Activated naive CD4-positive, alpha-beta T cell treated with anti-CD3 and anti-CD28 coated beads, Interleukin-2, amount 50 U/mL, for 72 hours (primary cell): Measurements from ENCODE around the gene LTN1. TPM values are rescaled to one million over a fixed set of nuclear protein-coding genes. Genes with fewer than 3 reads are reported as not detected.
"Not testable (repeated sequence)": the region's sequence is repeated elsewhere in the genome, so short reads cannot be mapped to it uniquely, and the experiment has no call there.

Source experiments
- ATAC-seq, 2 donors: fragments of 150-1000 bp; cut with Tn5 transposase; 2 replicates each; pipeline ENCODE4 v1.10.0; 2021; ENCODE audit warnings: mild to moderate bottlenecking in 2 of 2, moderate library complexity in 2 of 2
- DNase-seq, 2 donors: peaks; one replicate each; pipeline ENCODE4 v3.0.0; 2021 to 2022; ENCODE audit warnings: low spot score in 2 of 2
- H3K27ac Mint-ChIP-seq, 2 donors: one replicate each; pipeline ENCODE4 v1.8.0; 2022; ENCODE audit warnings: mild to moderate bottlenecking in 2 of 2, mixed read lengths in 2 of 2
- H3K36me3 Mint-ChIP-seq, 2 donors: one replicate each; pipeline ENCODE4 v1.8.0; 2022; ENCODE audit warnings: mixed read lengths in 2 of 2
- H3K9me3 Mint-ChIP-seq, 2 donors: one replicate each; pipeline ENCODE4 v1.8.0; 2022; ENCODE audit warnings: mixed read lengths in 2 of 2
- total RNA-seq, 2 donors: library from RNA; stranded (reverse); gene quantifications; one replicate each; pipeline ENCODE4 v1.2.3, GENCODE V29; 2022

LTN1 gene
- total RNA-seq, 2 donors from 2014 or later = 35.9 to 42.1 TPM

DNA sequence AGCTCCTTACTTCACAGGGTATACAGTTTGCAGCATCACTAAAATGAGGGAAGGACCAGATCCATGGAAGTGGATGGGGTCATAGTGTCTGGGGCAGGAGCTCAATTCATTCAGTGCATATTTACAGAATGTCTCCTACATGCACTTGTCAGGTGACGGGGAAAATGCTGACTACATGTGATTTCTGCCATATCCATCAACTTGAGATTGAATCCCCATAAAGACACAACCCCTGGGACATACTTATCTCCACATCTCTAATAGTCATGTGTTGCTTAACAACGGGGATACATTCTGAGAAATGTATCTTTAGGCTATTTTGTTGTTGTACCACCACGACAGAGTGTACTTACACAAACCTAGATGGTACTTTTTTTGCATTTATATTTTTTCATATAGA is 14.5 kb upstream of the LTN1 start:
- DNase-seq (no peak), ATAC-seq (no peak)
- peaks cover 0 to 8% of the 10 kb centered on the region in 2 donors for H3K36me3 Mint-ChIP-seq
- H3K27ac Mint-ChIP-seq = no peak overlapping the region
- H3K9me3 Mint-ChIP-seq = no peaks in the 10 kb centered on the region

DNA sequence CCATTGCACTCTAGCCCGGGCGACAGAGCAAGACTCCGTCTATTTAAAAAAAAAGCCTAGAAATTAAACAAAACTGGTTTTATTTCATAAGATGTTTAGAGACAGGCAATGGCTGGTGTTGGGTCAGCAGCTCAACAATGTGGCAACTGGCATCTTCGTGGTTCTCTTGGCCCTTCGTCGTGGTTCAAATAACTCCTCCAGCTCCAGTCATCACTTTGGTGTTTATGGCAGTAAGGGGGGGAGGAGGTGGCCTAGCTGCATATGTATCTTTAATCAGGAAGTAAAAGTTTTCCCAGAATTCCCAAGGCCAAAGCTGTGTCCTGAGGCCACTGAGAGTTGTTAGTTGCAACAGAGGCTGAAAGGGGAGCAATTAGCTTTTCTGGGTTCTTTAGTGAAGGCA is 13.0 kb upstream of the LTN1 start:
- peaks cover 0 to 8% of the 10 kb centered on the region in 2 donors for H3K36me3 Mint-ChIP-seq
- no peak for DNase-seq
- no peak overlapping the region for H3K27ac Mint-ChIP-seq
- H3K9me3 Mint-ChIP-seq = no peaks in the 10 kb centered on the region
- ATAC-seq = no peak

DNA sequence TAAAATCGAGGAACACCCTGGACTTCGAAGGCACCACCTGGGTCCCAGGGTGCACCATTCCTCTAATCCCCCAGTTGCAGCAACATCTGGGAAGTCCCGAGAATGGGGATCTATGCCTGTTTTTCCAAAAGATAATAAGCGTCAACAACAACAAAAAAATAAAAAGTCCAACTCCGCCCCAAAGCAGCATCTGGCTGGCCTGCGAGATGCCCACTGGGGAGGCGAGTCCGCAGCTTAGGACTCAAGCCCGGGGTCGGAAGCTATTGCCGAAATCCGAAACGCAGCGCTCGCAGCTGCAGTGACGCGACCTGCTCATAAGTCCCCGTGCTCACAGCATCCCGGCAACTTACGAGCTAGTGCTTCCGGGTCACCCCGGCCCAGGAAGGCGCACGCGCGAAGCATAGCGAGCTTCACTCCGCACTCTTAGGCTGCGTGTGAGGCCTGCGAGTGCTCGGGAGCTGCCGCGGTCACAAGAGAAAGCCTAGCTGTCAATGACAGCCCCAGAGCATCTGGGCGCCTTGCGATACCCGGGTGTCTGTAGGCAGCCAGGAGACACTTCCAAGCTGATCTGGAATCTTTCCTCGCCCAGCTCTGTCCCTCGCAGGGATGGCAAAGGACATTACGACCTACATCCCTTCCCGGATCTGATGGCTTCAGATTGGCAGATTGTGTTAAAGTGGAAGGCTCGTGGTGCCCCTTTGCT is 9.9 kb upstream of the LTN1 start:
- Mint-ChIP-seq H3K36me3 (peaks cover 0 to 8% of the 10 kb centered on the region in 2 donors), H3K27ac (peak overlapping the region; percentile 92 to 95), H3K9me3 (no peaks in the 10 kb centered on the region)
- DNase-seq (peak; percentile 92 to 95), ATAC-seq (peak; percentile 100)

DNA sequence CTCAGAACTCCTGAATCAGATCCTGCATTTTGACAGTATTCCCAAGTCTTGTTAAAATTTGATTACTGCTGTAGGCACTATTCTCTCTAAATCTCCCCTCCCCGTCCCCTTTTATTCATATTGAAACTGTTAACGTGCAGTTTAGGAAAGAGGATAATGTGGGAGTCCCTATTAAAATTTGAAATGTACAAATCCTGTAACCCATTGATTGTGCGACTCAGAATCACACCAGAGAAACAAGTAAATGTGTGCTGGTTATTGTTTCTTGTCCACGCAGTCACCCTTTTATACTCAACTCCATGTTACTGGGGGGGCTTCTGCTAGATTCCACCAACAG is 584 bp upstream of the LTN1 start:
- Mint-ChIP-seq H3K27ac (peak overlapping the region; percentile 96 to 99), H3K9me3 (no peaks in the 10 kb centered on the region), H3K36me3 (peaks cover 13 to 16% of the 10 kb centered on the region in 2 donors)
- no peak for ATAC-seq
- DNase-seq = no peak

DNA sequence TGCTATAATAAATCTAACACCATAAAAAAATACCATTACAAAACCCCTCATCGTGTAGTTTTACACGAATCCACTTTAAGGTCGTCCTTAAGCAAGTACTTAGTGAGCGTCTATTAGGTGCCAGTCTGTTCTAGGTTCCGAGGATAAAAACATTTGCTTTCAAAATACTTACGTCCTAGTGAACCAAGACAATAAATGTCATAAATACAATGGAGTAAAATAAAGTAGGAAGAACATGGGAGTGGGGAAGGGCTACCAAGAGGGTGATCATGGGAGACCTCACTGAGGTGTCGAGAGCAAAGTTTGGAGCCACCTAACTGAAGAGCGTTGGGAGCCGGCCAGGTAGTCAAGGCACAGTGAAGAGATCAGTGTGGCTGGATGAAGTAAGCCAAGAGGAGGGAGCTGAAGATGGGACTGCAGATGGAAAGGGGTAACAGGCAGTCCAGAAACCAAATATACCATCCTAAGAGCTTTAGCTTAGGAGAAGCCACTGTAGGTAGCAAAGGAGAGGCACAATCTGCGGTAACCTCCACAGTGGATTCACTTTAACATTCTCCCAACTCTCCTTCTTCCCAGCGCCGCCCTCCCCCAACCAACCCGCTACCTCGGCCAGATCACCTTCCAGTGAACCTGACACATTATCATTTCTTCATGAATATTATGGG is 684 bp downstream of the LTN1 start:
- no peak for ATAC-seq
- no peak for DNase-seq
- H3K27ac Mint-ChIP-seq = peak overlapping the region; percentile 96 to 99
- H3K9me3 Mint-ChIP-seq = no peaks in the 10 kb centered on the region
- peaks cover 13 to 16% of the 10 kb centered on the region in 2 donors for H3K36me3 Mint-ChIP-seq

DNA sequence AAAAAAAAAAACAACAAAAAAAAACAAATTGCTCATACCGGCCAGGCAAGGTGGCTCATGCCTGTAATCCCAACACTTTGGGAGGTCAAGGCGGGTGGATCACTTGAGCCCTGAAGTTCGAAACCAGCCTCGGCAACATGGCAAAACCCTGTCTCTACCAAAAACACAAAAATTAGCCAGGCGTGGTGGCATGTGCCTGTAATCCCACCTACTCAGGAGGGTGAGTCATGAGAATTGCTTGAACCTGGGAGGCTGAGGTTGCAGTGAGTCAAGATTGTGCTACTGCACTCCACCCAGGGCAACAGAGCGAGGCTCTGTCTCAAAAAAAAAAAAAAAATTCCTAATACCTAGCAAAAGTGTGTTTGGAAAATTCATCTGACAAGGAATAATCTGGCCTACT is 4.5 kb downstream of the LTN1 start:
- ATAC-seq, H3K27ac Mint-ChIP-seq, H3K9me3 Mint-ChIP-seq: not testable (repeated sequence)
- H3K36me3 Mint-ChIP-seq = peaks cover 23 to 29% of the 10 kb centered on the region in 2 donors
- DNase-seq = peak in 1 of 2 donors; percentile 20

DNA sequence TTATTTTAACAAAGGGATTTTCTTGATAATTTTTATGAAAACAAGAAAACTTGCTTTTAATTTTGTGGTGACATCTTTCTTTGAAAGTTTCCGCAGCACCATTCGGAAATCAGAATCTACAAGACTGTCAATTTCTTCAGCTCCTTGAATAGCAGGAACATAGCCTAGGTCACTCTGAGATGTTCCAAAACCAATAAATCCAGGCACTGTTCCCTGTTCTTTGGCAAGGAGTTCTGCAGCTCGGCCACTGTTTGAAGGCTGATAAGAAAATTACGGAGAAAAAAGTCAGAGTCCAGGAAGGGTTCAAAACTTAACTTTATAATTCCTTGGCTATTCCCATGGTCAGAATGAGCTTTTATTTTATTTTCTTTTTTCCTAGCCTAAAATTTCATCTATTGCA is 6.0 kb downstream of the LTN1 start:
- no peak for DNase-seq
- H3K9me3 Mint-ChIP-seq = no peaks in the 10 kb centered on the region
- H3K36me3 Mint-ChIP-seq = peaks cover 12 to 25% of the 10 kb centered on the region in 2 donors
- ATAC-seq = no peak
- H3K27ac Mint-ChIP-seq = no peak overlapping the region

DNA sequence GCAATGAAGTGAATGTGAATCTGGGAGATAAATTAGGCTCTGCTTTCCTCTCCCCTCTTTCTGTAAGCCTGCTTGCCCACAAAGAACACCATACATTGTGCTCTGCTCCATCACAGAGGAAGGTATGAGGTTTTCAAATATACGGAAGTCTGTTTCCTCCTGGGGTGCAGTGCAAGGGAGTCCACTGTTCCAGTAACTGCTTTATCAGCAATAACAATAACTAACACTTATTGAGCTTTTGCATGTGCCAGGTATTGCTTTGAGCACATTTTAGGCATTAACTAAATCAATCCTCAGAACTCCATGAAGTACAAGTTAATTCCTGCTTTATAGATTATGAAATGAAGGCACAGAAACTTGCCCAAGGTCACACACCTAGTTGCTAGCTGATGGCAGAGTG is 10.0 kb downstream of the LTN1 start:
- no peak overlapping the region for H3K27ac Mint-ChIP-seq
- H3K9me3 Mint-ChIP-seq = no peaks in the 10 kb centered on the region
- DNase-seq = no peak
- no peak for ATAC-seq
- H3K36me3 Mint-ChIP-seq = peaks cover 11 to 19% of the 10 kb centered on the region in 2 donors

DNA sequence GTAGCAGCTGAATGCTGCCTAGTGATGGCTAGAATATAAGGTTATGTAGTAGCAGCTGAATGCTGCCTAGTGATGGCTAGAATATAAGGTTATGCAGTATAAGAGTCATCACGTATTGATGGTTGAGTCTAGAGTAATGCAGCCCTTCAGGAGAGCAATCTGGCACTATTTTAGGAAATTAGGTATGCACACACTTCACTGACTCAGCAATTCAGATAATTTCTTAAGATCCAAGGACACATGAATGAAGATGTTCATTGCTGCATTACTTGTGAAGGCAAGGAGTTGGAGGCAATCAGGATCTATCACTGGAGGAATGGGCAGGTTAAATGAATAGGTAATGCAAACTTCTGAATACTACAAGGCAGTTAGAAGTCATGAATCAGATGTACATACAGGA is 13.6 kb downstream of the LTN1 start:
- H3K9me3 Mint-ChIP-seq = no peaks in the 10 kb centered on the region
- H3K36me3 Mint-ChIP-seq = peaks cover 11 to 22% of the 10 kb centered on the region in 2 donors
- ATAC-seq (no peak), DNase-seq (no peak)
- no peak overlapping the region for H3K27ac Mint-ChIP-seq

DNA sequence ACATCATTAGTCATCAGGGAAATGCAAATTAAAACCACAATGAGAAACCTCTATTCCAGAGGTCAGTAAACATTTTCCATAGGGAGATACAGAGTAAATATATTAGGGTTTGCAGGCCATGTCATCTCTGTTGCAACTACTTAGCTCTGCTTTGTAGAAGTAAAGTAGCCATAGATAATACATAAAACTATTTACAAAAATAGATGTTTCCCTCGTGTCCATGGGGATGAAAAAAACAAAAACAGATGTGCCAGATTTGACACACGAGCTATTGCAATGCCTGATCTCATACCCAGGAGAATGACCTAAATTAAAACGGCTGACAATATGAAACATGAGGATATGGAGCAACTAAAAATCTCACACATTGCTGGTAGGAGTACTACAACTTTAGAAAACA is 17.3 kb downstream of the LTN1 start:
- DNase-seq (no peak), ATAC-seq (no peak)
- Mint-ChIP-seq H3K27ac (no peak overlapping the region), H3K9me3 (no peaks in the 10 kb centered on the region), H3K36me3 (peaks cover 10% of the 10 kb centered on the region in 2 donors)

DNA sequence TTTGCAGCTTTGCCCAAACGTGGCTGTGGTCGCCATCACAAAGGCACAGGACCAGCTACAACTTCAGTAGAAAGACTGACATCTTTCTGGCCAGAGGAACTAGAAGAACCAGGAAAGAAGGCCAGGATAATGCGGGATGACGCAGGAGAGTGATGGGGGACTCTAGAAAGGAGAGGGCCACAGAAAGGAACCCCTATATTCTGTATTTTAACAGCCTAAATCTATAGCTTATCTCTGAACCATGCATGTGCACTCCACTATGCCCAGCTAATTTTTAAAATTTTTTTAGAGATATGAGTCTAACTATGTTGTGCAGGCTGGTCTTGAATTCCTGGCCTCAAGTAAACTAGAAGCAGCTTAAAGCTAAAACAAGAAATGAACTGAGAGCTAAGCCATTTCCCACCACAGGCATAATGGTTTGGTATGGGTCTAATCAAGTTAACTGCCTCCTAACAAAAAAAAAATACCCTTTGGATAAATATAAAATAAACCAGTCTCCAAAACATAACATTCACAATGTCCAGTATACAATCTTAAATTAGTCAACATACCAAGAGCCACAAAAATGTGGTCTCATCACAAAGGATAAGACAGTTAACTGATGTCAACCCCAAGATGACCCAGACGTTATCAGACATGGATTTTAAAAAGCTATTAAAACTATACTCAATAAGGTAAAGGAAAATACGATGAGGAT is 18.0 kb downstream of the LTN1 start:
- no peak for ATAC-seq
- no peak for DNase-seq
- Mint-ChIP-seq H3K36me3 (peaks cover 10% of the 10 kb centered on the region in 2 donors), H3K9me3 (no peaks in the 10 kb centered on the region), H3K27ac (peak overlapping the region in 1 of 2 donors; percentile 58)

DNA sequence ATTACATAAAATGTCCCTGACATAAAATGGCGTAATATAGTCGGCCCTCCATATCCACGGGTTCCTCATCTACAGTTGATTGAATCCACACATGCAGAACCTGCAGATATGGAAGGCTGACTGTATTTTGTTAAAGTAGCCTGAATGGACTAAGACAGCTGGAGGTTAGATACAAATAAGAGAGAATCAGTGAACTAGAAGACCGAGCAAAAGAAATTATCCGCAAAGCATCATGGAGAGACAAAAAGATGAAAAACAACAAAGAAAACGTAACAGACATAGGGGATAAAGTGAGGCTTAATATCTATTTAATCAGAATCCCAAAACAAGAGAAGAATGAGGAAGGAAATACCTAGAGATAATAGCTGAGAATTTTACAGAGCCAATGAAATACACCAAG is 20.3 kb downstream of the LTN1 start:
- no peak overlapping the region for H3K27ac Mint-ChIP-seq
- no peak for ATAC-seq
- no peak for DNase-seq
- H3K9me3 Mint-ChIP-seq = no peaks in the 10 kb centered on the region
- peaks cover 10% of the 10 kb centered on the region in 2 donors for H3K36me3 Mint-ChIP-seq

DNA sequence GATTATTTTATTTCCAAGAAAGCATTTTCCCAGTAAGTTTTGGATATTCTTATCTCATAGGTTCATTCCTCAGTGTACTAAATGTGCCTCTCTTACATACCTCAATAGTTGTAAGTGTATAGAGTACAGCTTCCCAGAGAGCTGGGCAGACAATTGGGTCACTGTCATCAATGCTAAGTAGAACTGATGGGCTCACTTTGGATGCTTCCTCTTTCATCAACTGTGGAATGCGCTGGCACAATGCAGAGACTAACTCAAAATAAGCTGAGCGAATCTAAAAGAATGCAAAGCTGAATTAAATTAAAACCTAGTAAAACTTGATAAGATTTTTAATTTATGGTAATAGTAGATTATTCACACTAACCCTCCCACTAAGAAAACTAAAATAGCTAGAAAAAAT is 21.5 kb downstream of the LTN1 start:
- H3K9me3 Mint-ChIP-seq = no peaks in the 10 kb centered on the region
- no peak for DNase-seq
- ATAC-seq = no peak
- H3K27ac Mint-ChIP-seq = no peak overlapping the region
- peaks cover 13 to 16% of the 10 kb centered on the region in 2 donors for H3K36me3 Mint-ChIP-seq

DNA sequence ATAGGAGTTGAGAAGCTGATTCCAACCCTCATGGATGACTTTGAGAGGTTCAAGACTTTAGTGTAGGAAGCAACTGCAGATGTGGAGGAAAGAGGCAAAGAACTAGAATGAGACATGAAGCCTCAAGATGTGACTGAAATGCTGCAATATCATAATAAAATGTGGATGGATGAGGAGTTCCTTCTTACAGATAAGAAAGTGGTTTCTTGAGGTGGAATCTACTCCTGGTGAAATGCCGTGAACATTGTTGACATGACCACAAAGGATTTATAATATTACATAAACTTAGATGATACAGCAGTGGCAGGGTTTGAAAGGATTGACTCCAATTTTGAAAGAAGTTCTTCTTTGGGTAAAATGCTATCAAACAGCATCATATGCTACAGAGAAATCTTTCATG is 28.8 kb downstream of the LTN1 start:
- Mint-ChIP-seq H3K27ac (no peak overlapping the region), H3K36me3 (peaks cover 5 to 26% of the 10 kb centered on the region in 2 donors), H3K9me3 (no peaks in the 10 kb centered on the region)
- ATAC-seq (no peak), DNase-seq (no peak)

DNA sequence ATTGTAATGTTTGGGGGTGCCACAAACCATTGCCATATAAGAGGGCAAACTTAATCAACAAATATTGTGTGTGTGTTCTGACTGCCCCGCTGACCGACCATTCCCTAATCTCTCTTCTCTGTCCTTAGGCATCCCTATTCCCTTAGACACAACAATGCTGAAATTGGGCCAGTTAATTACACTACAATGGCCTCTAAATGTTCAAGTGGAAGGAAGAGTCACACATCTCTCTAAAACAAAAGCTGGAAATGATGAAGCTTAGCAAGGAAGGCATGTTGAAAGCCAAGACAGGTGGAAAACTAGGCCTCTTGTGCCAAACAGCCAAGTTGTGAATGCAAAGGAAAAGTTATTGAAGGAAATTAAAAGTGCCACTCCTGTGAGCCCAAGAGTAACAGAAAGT is 30.2 kb downstream of the LTN1 start:
- DNase-seq = no peak
- Mint-ChIP-seq H3K27ac (no peak overlapping the region), H3K9me3 (no peaks in the 10 kb centered on the region), H3K36me3 (peaks cover 13 to 34% of the 10 kb centered on the region in 2 donors)
- no peak for ATAC-seq

DNA sequence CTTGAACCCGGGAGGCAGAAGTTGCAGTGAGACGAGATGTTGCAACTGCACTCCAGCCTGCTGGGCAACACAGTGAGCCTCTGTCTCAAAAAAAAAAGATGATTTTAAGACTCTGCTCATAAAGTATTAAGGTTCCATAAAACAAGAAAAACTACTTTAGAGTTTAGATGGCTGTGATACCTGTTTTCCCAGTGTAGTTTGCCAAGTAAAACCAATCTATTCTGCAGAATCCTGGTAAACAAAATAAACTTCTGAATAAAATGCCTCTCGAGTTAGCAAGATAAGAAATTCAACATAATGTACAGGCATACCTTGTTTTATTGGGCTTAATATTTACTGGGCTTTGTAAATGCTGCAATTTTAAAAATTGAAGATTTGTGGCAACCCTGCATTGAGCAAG is 30.8 kb downstream of the LTN1 start:
- H3K36me3 Mint-ChIP-seq = peaks cover 12 to 39% of the 10 kb centered on the region in 2 donors
- no peaks in the 10 kb centered on the region for H3K9me3 Mint-ChIP-seq
- H3K27ac Mint-ChIP-seq = no peak overlapping the region
- ATAC-seq (no peak), DNase-seq (no peak)

DNA sequence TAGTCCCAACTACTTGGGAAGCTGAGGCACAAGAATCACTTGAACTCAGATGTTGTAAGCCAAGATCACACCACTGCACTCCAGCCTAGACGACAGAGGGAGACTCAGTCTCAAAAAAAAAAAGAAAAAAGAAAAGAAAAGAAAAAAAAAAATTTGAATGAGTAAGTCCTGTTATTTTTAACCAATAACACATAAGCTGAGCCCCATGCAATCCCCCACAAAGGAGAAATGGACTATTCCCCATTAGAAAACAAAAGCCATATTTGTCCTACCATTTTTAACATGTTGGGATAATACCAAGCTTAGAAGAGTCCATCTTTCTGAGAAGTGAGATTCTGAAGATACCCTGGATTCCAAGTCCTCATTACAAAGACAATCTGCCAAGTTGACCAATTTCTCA is 32.4 kb downstream of the LTN1 start:
- no peak for ATAC-seq
- Mint-ChIP-seq H3K36me3 (peaks cover 8 to 31% of the 10 kb centered on the region in 2 donors), H3K9me3 (no peaks in the 10 kb centered on the region), H3K27ac (peak overlapping the region; percentile 33 to 38)
- no peak for DNase-seq
